Stimulated activated CD4-positive, alpha-beta T cell treated with anti-CD3 and anti-CD28 coated beads, Interleukin-12 subunit alpha, Interleukin-12 subunit beta, amount 100 ng/mL, for 48 hours (primary cell): ENCODE measurements around the gene CLBA1.

Source experiments
- DNase-seq, 3 donors: peaks; one replicate each; pipeline ENCODE4 v3.0.0-alpha.2; 2020; ENCODE audit warnings: low read depth in 2 of 3, low spot score in 1 of 3

The CLBA1 gene

DNA sequence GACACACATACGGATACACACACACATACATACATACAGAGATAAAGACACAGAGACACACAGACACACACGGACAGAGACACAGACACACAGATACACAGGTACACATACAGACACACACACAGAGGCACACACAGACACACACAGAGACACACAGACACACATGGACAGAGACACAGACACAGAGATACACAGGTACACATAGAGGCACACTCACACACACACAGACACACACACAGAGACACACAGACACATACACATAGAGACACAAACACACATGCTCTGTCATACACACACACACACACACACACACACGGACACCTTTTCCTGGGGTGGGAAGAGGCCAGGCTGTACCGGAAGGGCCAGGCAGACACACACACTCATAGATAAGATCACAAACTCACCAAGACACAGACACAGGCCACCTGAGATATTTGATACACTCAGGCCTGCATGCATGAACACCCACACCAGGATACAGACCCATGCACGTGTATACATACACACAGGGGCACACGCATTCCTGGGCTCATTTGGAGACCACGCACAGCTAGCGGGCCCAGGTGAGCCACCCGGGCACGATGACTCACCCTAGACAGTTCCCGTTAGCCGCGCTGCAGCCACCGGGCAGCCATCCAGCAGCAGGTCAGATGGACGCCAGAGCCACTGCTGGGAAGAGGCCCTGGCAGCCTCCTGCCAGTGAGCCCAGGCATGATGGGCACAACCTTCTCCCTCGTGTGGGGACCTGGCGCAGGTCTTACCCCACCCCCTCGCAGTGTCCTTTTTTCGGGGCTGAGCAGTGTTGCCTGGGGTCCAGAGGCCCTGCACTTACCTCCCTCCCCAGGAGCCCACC, 5.6 kb upstream of the CLBA1 start:
- DNase-seq: no peak

DNA sequence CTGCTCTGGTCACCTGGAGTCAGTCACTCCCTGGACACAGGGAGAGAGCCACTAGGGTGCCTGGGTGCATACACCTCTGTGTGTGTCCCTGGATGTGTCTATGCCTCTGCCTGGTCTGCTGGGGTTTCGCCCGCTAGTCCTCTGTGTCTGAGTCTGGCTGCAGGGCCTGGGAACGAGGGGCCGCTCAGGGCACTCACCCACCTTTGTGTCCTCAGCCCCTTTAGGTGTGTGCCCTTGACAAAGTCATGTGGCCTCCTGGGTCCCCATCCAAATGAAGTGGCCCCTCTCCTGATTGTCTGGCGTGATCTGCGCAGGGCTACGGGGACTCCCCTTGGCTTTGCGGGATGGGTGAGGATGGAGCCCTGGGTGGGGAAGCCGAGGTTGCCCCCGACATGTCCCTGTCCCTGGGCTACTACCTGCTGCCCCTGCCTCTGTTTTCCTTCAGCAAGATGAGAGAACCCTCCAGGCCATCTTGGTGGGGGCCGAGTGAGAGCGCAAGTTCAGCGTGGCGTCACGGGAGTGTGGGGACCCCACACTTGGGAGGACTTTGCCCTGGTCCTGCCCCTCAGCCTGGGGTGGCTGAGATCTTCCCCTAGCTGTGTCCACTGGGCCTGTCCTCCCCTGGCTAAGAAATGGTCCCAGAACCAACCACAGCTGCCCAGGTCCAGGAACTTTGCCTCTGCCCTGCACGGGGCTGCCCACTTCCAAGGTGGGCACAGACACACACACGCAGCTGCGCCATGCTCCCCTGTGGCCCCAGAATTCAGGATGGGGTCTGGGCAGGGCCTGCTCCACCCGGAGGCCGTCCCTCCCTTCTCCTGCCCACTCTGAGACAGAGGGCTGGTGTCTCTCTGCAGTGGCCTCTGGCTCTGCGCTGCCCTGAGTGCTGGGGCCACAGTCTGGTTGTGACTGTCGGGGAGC, 4.7 kb upstream of the CLBA1 start:
- DNase-seq: no peak

DNA sequence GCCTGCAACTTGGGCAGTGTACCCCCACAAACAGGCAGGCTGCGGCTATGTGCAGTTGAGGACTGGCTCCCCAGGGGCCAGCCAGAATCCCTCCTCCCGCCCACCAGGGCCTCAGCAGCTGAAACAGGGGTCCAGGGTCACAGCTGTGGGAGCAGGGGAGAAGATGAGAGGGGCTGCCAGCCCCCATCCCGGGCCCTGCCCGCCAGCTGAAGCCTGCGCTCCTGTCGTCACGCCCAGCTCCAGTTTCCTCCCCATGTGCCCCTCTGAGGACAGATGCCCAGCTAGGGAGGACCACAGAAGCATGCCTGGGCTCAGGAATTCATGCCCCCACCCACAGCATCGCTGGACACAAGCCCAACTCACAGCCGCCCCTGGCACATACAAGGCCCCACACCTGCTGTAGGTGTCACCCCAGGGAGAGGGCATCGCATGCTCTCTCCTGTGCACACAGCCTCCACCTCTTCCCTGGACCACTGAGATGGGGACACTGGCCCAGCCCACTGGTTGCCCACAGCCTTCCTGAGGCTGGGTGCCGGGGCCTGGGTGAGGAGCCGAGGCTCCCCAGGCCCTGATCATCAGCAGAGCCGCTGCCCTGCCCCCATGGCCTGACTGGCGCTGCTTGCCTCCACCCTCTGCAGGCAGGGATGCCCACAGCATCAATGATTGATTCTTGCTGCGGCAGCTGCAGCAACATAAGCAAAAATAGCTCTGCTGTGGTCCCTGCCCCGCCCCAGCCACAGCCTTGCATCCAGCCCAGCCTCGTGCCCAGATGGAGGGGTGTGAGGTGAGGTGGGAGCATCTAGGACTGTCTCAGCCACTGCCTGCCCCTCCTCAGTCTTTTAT, 3.7 kb upstream of the CLBA1 start:
- no peak for DNase-seq

DNA sequence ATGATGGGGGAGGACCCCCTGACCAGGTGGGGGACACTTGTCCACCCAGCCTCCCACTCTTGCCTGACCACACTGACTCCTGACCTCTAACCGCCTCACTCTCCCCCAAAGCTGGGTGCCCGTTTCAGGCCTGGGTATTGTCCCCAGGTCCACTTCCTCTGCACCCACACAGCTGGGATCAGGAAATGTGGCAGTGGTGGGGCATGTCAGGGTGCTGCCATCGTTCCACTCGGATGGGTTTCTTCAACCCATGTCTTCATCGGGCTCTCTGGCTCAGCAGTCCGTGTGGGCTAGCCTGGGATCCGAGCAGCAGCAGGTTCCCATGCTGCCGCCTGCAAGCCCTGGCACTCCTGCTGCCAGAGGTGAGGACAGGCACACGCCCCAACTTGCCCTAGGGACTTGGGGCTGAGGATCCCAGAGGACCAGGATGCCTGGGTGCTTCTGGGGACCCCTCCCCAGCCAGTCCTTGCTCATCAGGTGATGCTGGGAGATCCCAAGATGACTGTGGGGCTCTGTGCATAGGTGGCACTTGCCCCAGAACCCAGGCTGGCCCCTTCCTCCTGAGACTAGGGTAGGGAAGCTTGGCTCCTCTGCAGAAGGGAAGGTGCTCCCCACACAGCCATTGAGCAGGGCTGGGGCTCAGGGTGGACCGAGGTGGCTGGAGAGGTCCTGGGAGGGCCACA, 2.9 kb upstream of the CLBA1 start:
- no peak for DNase-seq

DNA sequence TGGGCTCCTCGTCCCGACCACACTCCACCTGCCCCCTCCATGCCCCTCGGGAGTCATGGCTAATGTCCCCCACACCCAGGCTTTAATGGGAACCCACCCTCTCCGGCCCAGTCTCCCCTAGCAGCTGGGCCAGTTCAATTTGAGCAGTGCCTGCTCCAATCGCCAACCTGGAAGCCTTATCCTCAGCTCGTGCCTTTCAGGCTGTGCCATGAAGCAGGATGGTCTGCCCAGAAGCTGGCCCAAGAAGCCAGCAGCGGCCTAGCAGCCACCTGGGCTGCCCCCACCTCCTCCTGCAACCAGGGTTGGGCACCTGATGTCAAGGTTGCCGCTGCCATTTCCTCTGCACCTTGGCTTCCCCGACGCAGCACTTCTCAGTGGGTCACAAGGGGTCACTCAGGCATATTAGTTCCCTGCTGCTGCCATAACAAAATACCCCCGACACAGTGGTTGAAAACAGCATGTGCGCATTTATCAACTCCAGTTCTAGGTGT, 2.3 kb upstream of the CLBA1 start:
- no peak for DNase-seq

DNA sequence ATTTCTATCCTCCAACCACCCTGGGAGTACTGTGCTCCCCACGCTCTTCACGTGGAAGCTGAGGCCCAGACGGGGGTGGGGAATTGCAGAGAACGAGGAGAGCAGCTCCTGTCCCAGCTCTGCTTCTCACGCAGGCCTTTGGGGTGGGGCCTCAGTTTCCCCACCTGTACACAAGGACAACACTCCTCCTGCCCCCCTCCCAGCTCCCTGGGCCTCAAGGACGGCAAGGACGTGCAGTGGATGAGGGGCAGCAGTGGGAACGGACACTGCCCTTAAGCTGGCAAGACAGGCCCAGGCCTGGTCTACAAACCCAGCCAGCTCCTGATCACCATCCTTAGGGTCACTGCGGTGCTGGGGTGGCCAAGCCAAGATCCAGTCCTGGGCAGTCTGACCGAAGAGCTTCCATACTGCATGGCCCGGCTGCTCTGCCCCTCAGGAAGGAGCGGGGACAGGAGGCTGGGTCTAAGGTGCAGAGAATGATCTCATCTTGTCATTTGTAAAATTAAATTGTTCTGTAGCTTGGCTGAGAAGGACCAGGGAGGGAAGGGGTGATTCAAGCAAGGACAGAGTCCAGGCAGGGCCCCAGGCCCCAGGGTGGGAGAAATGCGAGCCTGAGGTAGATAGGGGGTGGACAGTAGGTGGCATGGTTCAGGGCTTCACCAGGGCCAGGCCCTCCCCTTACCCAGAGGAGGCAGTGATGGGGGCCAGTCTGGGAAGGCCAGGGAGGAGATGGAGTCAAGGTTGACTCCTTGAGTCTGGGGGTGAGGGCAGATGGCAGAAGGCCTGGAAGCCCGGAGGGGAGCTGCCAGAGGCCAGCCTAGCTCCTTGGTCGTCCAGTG, 1.3 kb upstream of the CLBA1 start:
- no peak for DNase-seq

DNA sequence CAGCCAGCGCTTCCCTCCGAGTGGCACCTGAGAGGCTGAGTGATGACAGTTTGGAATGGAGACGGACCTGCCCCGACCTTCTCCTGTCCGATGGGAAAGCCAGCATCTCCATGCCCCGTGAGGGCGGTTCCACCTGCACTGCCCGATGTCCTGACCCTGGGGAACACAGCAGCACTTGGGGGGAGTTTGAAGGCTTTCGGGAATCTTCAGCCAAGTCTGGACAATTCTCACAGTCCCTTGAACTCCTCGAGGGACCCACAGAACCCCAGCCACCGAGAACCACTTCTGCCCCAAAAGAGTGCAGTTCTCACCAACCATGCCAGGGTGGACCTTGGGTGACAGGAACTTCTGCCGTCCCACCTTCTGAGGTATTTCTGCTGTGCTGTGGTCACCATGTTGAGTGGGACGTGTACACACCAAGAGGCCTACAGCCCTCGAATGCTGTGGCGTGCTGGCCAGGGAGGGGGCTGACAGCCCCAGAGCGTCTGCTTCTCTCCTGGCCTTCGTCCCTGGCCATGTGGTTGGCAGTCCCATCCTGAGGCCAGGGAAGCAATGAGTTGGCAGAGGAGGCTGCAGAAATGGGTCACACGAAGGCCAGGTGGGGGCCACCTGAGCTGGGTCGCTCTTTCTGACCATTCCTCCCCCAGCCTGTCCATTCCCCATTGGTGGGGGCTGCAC, 1.0 kb downstream of the CLBA1 start:
- no peak for DNase-seq

DNA sequence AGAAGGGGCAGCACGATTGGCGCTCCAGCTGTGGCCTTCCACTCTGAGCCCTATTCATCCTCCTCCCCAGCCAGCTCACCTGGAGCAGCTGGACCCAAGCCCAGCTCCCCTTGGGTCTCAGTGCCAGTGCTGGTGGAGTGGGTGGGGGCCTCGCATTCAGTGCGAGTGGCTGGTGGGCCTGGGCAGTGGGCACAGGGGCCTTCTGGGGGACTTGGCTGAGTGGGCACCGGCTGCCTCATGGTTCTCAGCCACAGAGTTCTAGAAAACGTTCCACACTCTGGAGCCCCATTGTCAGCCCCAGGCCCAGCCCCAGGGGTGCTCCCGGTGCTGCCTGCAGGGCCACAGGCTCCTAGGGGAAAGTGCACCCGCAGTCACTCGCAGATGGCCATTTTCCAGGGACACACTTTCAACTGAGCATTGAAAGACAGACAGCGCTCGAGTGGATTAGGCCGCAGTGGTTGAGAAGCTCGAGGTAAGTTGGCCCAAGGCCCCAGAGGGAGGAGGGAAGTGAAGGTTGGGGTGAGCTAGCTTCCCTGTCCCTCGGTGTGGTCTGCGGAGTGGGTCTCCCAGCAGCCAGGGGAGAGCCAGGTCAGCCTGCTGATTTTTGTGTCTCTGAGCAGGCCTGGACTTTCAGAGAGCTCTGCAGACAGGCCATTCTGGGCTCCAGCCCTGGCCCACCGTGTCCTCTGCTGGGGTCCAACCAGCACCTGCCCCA, 3.8 kb downstream of the CLBA1 start:
- DNase-seq: no peak

DNA sequence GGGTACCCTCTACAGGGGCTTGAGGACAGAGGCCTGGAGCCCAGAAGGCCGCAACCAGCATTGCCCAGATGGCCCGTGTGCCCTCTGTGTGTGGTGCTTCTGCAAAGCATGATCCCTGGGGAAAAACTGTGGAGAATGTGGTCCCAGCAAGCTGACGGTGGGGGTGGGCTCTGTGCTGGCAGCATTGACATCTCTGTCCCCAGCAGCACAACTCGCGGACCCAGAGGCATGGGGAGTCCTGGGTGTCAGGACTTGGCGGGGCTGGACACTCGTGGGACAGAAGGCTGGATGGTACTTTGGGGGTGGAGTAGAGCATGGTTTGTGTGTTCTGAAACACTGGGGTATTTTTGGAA, 4.3 kb downstream of the CLBA1 start:
- no peak for DNase-seq

DNA sequence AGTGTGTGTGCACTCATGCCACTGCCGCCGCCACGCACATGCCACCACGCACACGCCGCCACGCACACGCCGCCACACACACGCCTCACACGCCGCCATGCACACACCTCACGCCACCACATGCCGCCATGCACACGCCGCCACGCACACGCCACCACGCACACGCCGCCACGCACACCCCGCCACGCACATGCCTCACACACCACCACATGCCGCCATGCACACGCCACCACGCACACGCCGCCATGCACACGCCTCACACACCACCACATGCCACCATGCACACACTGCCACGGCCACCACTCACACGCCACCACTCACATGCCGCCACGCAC, 6.3 kb downstream of the CLBA1 start:
- DNase-seq: no peak

DNA sequence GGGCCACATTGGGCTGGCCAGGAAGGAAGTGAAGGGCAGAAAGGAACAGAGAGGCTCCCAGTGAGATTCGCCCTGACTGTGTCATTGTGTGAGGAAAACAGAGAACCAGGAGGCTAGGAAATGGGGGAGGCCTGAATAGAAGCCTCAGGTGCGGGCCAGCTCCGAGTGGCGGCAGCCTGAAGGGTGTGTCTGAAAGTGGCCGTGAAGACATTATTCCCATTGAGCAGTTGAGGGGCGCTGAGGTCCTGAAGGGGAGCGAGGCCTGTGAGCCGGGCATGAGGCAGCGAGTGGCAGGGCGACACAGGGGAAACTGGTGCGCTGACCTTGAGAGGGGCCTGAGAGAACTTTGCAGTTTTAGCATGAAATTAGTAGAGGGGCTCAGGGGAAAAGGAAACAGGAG, 6.9 kb downstream of the CLBA1 start:
- no peak for DNase-seq

DNA sequence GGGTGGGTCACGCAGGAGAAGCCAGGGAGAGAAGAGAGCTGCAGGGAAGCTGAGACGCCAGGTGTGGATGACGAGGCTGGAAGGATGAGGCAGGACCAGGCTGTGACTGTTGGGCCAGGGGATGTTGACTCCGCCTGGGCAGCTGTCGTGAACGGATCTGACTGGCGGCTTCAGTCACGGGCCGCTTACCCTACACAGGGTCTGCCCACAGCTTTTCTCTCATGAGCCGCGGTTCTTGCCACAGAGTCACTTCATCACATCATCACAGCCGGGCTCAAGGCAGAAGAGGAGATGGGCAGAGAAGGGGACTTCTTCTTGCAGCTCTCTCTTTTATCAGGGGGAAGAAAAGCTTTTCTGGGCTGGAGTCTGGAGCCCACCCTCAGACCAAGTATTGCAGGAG, 7.7 kb downstream of the CLBA1 start:
- no peak for DNase-seq

DNA sequence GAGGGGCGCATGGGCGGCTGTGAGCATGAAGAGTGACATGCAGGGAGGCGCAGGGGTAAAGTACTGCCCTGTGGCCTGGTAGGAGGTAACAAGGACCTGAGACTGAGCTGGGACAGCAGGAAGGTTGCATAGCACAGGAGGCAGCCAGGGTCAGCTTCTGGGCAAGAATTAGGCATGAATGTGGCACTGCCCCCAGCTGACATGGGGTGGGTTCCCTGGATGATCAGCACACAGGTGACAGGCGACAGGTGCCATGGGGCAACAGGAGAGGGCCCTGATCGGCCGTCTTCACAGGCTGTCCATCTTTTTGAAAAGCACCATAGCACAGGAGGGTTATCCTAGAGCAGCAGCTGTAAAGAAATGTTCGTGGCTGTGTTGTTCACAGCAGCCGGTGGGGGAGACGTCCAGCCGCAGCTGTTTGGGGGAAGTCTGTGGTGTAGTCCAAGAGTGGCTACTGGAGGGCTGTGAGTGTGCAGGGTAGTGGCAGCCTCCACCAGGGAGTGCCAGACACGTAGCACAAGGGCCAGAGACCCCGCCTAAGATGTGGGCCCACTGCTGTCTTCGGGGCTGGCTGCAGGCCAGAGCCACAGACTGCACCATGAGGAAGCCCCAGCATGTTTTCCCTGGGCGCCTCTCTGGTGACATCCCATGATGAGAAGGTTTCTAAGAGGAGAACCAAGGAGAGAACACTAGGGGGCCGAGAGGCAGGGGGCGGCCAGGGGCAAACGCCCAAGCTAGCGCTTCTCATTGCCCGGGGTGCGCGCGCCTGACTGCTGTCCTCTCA, 8.4 kb downstream of the CLBA1 start:
- no peak for DNase-seq

DNA sequence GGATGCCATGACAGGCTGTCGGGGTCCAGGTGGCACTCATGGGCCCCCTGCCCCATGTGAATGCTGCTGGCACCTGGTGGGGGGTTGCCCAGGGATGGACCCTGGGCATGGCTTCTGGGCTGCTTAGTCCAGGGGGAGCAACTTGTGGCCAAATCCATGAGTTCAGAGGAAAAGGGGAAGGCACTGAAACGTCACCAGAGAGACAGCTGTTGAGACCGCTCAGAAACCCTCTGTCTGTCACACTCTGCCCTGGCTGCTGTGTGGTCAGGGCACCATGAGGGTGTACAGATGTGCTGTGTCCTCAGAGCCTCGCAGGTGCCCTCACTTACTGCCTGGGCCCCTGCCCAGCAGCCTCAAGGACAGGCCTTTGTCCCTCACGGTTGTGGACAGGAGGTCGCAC, 9.4 kb downstream of the CLBA1 start:
- no peak for DNase-seq

DNA sequence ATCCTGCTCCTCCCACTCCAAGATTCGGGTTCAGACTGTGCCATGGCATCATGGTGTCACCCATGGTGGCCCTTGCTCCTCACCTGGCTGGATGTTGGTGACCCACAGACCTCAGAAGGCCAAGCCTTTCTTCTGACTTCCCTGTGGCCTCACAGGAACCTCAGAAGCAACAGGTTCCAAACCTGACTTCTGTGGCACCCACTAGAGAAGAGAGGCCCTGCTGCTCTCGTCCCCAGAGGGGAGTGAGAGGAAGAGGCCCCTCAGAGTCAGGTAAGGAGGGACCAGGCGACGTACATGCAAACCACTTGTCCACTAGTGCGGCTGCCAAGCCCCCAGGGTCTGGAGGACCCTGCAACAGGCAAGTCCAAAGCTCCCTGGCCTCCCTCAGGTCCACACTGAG, 10.4 kb downstream of the CLBA1 start:
- no peak for DNase-seq

DNA sequence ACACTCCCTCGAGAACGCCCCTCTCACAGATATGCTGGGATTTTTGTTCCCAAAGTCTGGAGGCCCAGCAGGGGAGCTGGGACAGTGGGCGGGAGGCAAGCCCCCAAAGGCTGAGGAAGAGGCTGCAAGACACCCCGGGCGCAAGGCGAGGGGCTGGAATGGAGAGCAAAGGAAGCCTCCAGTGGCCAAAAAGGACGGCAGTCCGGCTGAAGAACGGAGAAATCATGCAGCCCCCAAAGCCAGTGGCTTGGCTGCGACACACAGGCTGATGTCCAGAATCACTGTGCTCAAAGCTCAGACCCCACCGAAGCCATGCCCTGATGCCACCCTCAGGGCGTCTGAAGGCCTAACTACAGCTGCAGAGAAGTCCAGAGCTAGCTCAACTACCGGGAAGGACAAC, 10.9 kb downstream of the CLBA1 start:
- DNase-seq: no peak

DNA sequence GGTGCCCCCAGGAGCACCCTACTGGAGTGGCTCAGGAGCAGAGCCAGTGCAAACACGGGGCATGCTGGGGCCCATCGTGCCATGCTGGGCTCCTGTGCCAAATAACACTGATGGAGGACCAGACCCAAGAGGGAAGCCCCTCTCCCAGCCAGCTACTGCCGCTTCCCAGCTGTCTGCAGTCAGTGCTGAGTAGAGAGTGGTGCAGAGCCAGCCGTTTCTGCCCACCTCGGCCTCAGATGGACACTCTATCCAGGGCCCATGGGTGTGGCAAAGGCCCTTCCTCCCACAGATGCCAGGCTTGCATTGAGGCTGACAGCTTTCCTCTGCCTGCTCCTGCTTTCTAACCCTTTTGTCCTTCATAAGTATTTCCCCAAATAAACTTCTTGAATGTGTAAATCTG, 13.2 kb downstream of the CLBA1 start:
- no peak for DNase-seq

DNA sequence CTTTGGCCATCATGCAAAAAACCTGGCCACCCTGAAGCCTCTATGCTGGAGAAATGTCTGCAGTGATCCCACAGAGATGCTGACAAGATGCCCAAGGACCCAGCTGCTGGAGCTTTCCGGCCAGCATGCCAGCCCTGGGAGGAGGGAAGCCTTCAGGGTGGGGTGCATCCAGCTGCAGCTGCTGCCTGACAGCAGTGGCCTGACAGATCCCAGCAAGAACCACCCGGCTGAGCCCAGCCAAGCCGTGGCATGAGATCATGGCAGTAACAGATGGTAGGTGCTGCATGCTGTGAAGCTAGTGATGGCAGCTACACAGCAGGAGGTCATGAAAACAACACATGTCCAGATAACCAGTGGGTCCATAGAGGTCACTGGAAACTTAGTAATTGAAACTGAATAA, 13.8 kb downstream of the CLBA1 start:
- no peak for DNase-seq
